ENCODE results near the gene RGS3.

RGS3 gene

DNA sequence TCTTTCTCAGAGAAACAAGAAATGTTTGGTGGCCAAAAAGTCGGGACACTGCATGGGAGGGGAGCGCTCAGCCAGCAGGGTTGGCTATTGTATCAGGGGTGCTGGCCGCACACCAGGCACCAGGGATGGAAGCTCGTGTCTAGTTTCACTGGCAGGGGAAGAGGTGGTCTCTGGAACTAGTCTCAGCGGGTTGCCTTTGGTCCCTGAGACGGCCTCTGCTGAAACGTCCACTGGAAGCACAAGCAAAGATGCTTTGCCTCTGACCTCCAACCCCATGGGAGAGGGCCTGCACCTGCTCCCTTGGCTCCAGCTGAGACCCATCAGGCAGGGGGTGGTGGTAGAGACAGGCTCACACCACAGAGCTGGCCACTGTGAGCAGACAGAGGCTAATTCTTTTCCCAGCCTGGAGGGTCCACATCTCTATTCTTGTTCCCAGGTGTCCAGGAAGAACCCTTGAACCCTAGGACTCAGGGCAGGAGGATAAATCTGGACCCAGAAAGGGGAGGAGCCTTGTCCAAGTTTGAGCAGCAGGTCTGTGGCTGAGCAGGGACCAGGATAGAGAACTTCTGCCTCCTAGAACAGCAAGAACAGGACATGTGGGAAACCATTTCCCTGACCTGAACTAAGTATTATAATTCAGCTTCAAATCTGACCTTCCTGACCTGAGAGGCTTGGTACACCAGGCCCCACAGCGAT is 102.6 kb downstream of the RGS3 start:
- TF ChIP-seq CTCF (IDR thresholded peaks at IDR 0.05; ENCODE audit: insufficient read depth, missing control alignments): no peak
- no peak for DNase-seq (ENCODE audit: insufficient read length, low spot score)
- no peak for FAIRE-seq

DNA sequence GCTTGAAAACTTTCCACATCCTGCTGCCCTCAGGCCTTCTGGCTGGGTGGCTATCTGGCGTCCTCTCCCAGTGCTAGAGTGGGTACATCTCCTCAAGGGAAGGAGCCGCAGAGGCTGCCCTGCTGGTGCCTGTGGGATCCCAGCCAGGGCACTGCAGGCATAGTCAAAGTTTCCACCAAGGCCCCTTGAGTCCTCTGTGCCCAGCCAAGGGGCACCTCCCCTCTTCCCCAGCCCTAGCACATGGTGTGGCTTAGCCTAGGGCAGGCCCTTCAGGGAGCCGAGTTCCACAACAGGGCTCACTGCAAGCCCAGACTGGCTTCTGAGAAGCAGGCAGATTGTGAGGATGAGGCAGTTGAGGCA is 103.2 kb downstream of the RGS3 start:
- no peak for FAIRE-seq
- no peak for TF ChIP-seq CTCF (IDR thresholded peaks at IDR 0.05; ENCODE audit: insufficient read depth, missing control alignments)
- no peak for DNase-seq (ENCODE audit: insufficient read length, low spot score)

GRCh38 chr9:113567361-113568080 is 104.0 kb downstream of the RGS3 start:
- no peak for FAIRE-seq
- TF ChIP-seq CTCF (IDR thresholded peaks at IDR 0.05; ENCODE audit: insufficient read depth, missing control alignments): no peak
- DNase-seq (ENCODE audit: insufficient read length, low spot score): no peak

DNA sequence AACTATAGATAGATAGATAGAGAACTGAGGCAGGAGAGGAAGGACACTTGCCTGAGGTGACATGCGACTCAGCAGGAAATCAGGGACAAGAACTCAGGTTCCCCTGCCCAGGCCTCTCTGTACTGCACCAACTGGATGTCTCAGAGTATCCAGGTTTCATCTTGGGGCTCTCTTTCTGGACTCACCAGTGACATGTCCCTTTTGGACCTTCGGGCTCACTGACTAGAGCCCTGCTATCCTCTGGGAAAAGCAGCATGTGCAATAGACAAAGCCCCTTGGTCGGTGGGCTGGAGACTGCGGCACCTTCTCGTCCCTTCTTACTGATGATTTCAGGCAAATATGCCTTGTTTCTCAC is 104.5 kb downstream of the RGS3 start:
- TF ChIP-seq CTCF (IDR thresholded peaks at IDR 0.05; ENCODE audit: insufficient read depth, missing control alignments): no peak
- FAIRE-seq (no peak), DNase-seq (ENCODE audit: insufficient read length, low spot score) (no peak)

GRCh38 chr9:113568571-113569321 is 105.2 kb downstream of the RGS3 start:
- TF ChIP-seq CTCF (IDR thresholded peaks at IDR 0.05; ENCODE audit: insufficient read depth, missing control alignments): no peak
- no peak for DNase-seq (ENCODE audit: insufficient read length, low spot score)
- FAIRE-seq: no peak

DNA sequence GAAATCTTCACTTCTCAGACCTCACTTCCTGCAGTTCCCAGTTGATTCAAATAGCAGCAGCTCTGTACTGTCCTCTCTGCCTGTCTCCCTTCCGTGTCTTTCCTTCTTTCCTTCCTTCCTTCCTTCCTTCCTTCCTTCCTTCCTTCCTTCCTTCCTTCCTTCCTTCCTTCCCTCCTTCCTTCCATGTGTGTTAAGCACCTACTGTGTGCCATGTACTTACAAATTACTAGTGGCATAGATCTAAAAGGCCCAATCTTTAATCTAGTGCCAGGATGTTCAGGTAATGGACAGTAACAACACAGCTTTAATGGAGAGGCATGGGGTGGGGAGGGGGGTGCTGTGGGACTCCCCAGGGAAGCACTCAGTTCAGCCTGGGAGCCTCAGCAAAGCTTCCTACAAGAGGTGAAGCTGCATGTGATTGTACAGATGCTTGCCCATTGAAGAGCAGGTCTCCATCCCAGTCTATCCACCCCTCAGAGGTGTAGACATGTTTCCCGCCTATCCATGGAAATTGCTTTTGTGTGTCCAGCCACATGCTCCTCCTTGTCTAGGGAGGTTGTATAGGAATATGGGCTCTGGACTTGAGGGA is 106.0 kb downstream of the RGS3 start:
- DNase-seq (ENCODE audit: insufficient read length, low spot score) (no peak), FAIRE-seq (no peak)
- TF ChIP-seq CTCF (IDR thresholded peaks at IDR 0.05; ENCODE audit: insufficient read depth, missing control alignments): no peak
